Left lung (tissue), 10 donors: ENCODE data around the gene MSL2. TPM values are rescaled to one million over a fixed set of nuclear protein-coding genes. Genes with fewer than 3 reads are reported as not detected.
A peak's percentile ranks its signal among the peaks of the same experiment; 100 is the strongest.
"Not testable (repeated sequence)": the region's sequence is repeated elsewhere in the genome, so short reads cannot be mapped to it uniquely, and the experiment has no call there.

ENCODE experiments used
- ATAC-seq: fragments of 200-7000 bp; cut with Tn5 transposase; one replicate; pipeline ENCODE4 v1.9.1; 2020; ENCODE audit warnings: moderate library complexity
- DNase-seq, 4 donors: peaks; one replicate each; pipeline ENCODE4 v3.0.0-alpha.2; 2013 to 2020
- H3K27ac ChIP-seq, 2 donors: fragments of 200-600 bp; sonication (generic) in 1 of 2; one replicate each; pipeline versions ENCODE4 v1.5.0 to v1.8.0; 2020 to 2021
- H3K27me3 ChIP-seq, 2 donors: fragments of 200-600 bp; sonication (generic) in 1 of 2; one replicate each; pipeline versions ENCODE4 v1.5.0 to v1.8.0; 2020 to 2021
- H3K36me3 ChIP-seq, 2 donors: fragments of 200-600 bp; sonication (generic) in 1 of 2; one replicate each; pipeline versions ENCODE4 v1.5.0 to v1.8.0; 2020 to 2021
- H3K4me1 ChIP-seq, 2 donors: fragments of 200-600 bp; one replicate each; pipeline ENCODE4 v1.8.0; 2021
- H3K4me3 ChIP-seq, 2 donors: fragments of 200-600 bp; sonication (generic) in 1 of 2; one replicate each; pipeline versions ENCODE4 v1.5.0 to v1.8.0; 2020 to 2021; ENCODE audit warnings: mild to moderate bottlenecking in 1 of 2
- H3K9me3 ChIP-seq, 2 donors: fragments of 200-600 bp; sonication (generic) in 1 of 2; one replicate each; pipeline versions ENCODE4 v1.5.0 to v1.8.0; 2020 to 2021
- CTCF ChIP-seq, 2 donors: fragments of 200-600 bp; sonication (generic) in 1 of 2; IDR thresholded peaks; one replicate each; pipeline versions ENCODE4 v1.5.0 to v1.8.0; 2021; ENCODE audit warnings: antibody characterized with exemption in 2 of 2
- intact Hi-C, 2 donors: fragments of 100-400 bp; cut with DNase I; formaldehyde crosslinking; loops; one replicate each; pipeline versions ENCODE4 v1.11.2 to v1.14.2; 2022
- polyA plus RNA-seq, 6 donors: library from polyadenylated mRNA; unstranded; fragments of 120-200 nt; gene quantifications; one replicate each; pipeline ENCODE4 v1.2.1, GENCODE V29; 2013; ENCODE audit not compliant: insufficient read length in 6 of 6
- total RNA-seq, 2 donors: library from RNA; stranded (reverse); fragmentation: NEBNext Ultra II Directional; extraction: Animal tissue kit (Norgen Biotek cat#: 25700); gene quantifications; one replicate each; pipeline ENCODE4 v1.2.1, GENCODE V29; 2021
- donor health status: DM: no; HTN: yes; CAD: no.
- donor health status: DM: no; HTN: no; CAD: no.

MSL2 gene
- total and polyA plus RNA-seq, 8 donors, result 25.8 to 51.3 (median 44.9) TPM

GRCh38 chr3:136209921-136210320 is 13.8 kb upstream of the MSL2 start:
- DNase-seq (no peak), ATAC-seq (no peak)
- H3K4me1 ChIP-seq, result no peaks in the 10 kb centered on the region
- intact Hi-C loops, result no loop called here
- no peak overlapping the region for H3K4me3 ChIP-seq
- no peaks in the 10 kb centered on the region for H3K9me3 ChIP-seq
- no peak overlapping the region for H3K27ac ChIP-seq
- TF ChIP-seq CTCF (IDR thresholded peaks at IDR 0.05), result no peak
- no peaks in the 10 kb centered on the region for H3K27me3 ChIP-seq
- no peaks in the 10 kb centered on the region for H3K36me3 ChIP-seq

DNA sequence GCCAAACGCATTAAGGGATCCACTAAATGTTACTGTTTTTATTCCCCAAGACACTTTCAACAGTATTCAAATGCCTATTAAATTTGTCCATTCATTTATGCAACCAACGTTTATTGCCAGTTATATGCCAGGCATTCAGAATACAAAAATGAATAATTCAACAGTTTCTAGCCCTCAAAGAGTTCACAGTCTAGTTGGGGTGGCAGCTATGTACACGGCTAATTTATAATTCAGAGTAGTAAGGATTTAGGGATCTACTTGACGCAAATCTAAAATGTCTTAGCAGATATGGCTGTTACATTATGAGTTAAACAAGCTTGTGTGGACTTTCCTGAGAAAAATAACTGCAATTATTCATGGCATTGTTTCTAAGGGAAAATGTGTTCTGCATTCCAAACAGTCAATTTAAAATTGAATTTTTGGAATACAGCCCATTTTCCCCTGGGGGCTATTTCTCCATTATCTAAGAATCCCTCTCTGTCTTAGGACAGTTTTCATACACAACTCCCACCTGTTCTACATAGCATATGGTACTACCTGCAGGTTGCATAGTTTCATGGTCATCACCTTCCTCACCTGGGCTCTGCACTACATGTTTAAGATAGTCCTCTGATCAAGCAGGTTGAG is 11.5 kb upstream of the MSL2 start:
- ATAC-seq, result no peak
- Histone ChIP-seq H3K36me3 (no peaks in the 10 kb centered on the region), H3K4me3 (no peak overlapping the region), H3K4me1 (no peaks in the 10 kb centered on the region), H3K27me3 (no peaks in the 10 kb centered on the region), H3K9me3 (no peaks in the 10 kb centered on the region), H3K27ac (no peak overlapping the region)
- intact Hi-C loops, result no loop called here
- no peak for DNase-seq
- no peak for TF ChIP-seq CTCF (IDR thresholded peaks at IDR 0.05)

DNA sequence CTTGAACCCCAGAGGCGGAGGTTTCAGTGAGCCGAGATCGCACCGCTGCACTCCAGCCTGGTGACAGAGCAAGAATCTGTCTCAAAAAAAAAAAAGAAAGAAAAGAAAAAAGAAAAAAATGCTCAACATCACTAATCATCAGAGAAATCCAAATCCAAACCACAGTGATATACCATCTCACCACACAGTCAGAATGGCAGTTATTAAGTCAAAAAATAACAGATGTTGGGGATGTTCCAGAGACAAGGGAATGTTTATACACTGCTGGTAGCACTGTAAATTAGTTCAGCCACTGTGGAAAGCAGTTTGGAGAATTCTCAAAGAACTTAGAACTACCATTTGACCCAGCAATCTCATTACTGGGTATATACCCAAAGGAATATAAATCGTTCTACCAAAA is 3.1 kb upstream of the MSL2 start:
- H3K36me3 ChIP-seq, ATAC-seq, H3K9me3 ChIP-seq, H3K27me3 ChIP-seq, H3K4me3 ChIP-seq, intact Hi-C loops, H3K27ac ChIP-seq, DNase-seq: not testable (repeated sequence)
- peaks cover 0 to 15% of the 10 kb centered on the region in 2 donors for H3K4me1 ChIP-seq

- H3K9me3 ChIP-seq, H3K36me3 ChIP-seq, DNase-seq, H3K4me3 ChIP-seq, intact Hi-C loops, ATAC-seq, H3K27me3 ChIP-seq: not testable (repeated sequence)
- Histone ChIP-seq H3K4me1 (peaks cover 0 to 19% of the 10 kb centered on the region in 2 donors), H3K27ac (peak overlapping the region in 1 of 2 donors; percentile 100)
These were observed 2.4 kb upstream of the MSL2 start for GRCh38 chr3:136198462-136199078.

DNA sequence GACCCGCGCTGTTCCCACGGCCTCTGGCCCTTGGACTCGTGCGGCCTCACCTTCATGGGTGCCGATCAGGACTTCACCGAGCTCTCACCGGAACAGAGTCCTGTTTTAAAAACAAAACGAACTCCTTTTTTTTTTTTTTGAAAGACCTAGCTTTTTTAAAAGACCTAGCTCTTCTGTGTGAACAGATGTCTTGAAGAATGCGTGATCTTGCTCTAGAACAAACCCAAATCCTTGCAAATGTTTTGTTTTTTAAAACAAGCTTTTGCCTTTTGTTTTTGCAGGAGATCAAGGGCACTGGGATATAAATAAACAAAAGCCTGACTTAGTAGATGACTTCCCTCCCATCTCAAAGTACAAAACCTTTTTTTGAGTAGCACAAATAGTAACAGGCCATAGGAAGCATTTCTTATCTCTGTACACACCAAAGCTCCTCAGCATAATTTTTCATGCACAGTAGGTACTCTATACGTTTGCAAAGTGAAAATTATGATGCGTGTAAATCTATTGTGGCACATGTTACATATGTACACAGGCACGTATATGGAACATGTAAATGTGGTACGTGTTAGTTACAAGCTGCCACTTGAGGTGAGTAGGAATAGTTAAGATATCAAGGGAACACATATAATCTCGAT is 1.1 kb upstream of the MSL2 start:
- Histone ChIP-seq H3K4me3 (peak overlapping the region; percentile 71 to 89), H3K27ac (peak overlapping the region; percentile 100), H3K9me3 (no peaks in the 10 kb centered on the region), H3K36me3 (no peaks in the 10 kb centered on the region), H3K27me3 (no peaks in the 10 kb centered on the region), H3K4me1 (peaks cover under 1 to 32% of the 10 kb centered on the region in 2 donors)
- intact Hi-C loops, result no loop called here
- TF ChIP-seq CTCF (IDR thresholded peaks at IDR 0.05), result no peak
- DNase-seq (no peak), ATAC-seq (no peak)

DNA sequence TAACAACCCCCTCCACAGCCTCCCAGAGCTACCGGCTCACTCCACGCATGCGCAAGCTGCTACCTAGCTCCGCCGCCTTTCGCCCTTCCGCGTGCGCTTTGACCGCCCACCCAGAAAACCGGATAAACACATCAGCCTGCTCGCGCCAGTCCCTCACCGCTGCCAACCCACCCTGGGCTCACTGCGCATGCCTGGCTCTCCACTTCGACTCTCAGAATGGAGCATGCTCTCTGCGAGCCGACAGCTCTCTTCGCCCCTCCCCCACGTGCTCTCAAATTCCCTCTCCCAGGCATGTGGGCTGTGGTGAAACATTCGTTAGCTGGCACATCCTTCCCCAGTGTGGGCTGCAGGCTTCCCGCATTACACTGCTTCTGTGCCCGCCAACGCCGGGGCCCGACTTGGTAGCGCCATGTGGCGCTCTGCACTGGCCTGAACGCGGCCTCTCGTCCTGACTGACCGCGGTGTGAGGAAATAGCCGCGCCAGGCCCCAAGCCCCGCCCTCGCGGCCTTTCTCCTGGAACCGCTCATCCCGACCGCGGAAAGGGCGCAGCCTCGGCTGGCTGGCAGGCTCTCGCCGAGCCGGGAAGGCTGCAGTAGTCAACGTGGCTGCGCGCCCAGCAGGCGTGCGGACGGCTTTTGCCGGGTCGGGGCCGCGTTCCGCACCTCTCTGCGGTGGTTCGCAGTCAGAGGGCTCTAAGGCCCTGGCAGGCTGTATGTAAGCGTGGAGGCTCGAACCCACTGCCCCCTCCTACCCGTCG is 445 bp upstream of the MSL2 start:
- ATAC-seq (peak; percentile 82), DNase-seq (peak; percentile 99 to 100 (median 100))
- Histone ChIP-seq H3K27me3 (no peaks in the 10 kb centered on the region), H3K4me3 (peak overlapping the region; percentile 71 to 89), H3K4me1 (peaks cover 8 to 39% of the 10 kb centered on the region in 2 donors), H3K9me3 (no peaks in the 10 kb centered on the region), H3K27ac (peak overlapping the region; percentile 100), H3K36me3 (no peaks in the 10 kb centered on the region)
- TF ChIP-seq CTCF (IDR thresholded peaks at IDR 0.05), result no peak
- intact Hi-C loops, result no loop called here
